ENCODE results near the gene BCAN. TPM values are rescaled to one million over a fixed set of nuclear protein-coding genes. Genes with fewer than 3 reads are reported as not detected.

The BCAN gene
- total RNA-seq, 4 donors from 2014 or later, result not detected

- ATAC-seq (ENCODE audit: low FRiP score) (no peak), DNase-seq (ENCODE audit: low spot score) (no peak)
- TF ChIP-seq CTCF (IDR thresholded peaks at IDR 0.05), result no peak
These were observed 11.1 kb downstream of the BCAN start for GRCh38 chr1:156652992-156653355.

- no peak for TF ChIP-seq CTCF (IDR thresholded peaks at IDR 0.05)
- ATAC-seq (ENCODE audit: low FRiP score) (no peak), DNase-seq (ENCODE audit: low spot score) (no peak)
These were observed 12.8 kb downstream of the BCAN start for GRCh38 chr1:156654700-156655099.

GRCh38 chr1:156655151-156655903 is 13.4 kb downstream of the BCAN start:
- no peak for TF ChIP-seq CTCF (IDR thresholded peaks at IDR 0.05)
- no peak for DNase-seq (ENCODE audit: low spot score)
- ATAC-seq (ENCODE audit: low FRiP score), result no peak

- DNase-seq (ENCODE audit: low spot score) (no peak), ATAC-seq (ENCODE audit: low FRiP score) (no peak)
- TF ChIP-seq CTCF (IDR thresholded peaks at IDR 0.05), result no peak
These were observed 14.1 kb downstream of the BCAN start for GRCh38 chr1:156655904-156656516.

GRCh38 chr1:156656806-156657740 is 15.2 kb downstream of the BCAN start:
- TF ChIP-seq CTCF (IDR thresholded peaks at IDR 0.05), result peak in 2 of 3 donors; percentile 17 to 94
- ATAC-seq (ENCODE audit: low FRiP score) (peak; percentile 27), DNase-seq (ENCODE audit: low spot score) (peak; percentile 55)

GRCh38 chr1:156657741-156658319 is 15.9 kb downstream of the BCAN start:
- TF ChIP-seq CTCF (IDR thresholded peaks at IDR 0.05), result no peak
- no peak for DNase-seq (ENCODE audit: low spot score)
- ATAC-seq (ENCODE audit: low FRiP score), result no peak
